RCC 7860 (cell line): ENCODE data around the gene CCL26.
A peak's percentile ranks its signal among the peaks of the same experiment; 100 is the strongest.
"Not testable (repeated sequence)": the region's sequence is repeated elsewhere in the genome, so short reads cannot be mapped to it uniquely, and the experiment has no call there.

Experiments
- DNase-seq: peaks from one replicate; pipeline ENCODE4 v3.0.0-alpha.2; 2015; ENCODE audit warnings: low spot score
- FAIRE-seq: peaks from 2 replicates; lab custom pipeline; 2012; peaks lifted over from hg19 to GRCh38; lab: Jason Lieb, UNC

The CCL26 gene

GRCh38 chr7:75739796-75740672, 32.0 kb downstream of the CCL26 start:
- DNase-seq (no peak), FAIRE-seq (no peak)

- DNase-seq: peak; percentile 98
- FAIRE-seq: no peak
Observed at GRCh38 chr7:75738975-75739795, 32.8 kb downstream of the CCL26 start.

- FAIRE-seq: no peak
- no peak for DNase-seq
Observed at GRCh38 chr7:75738604-75738974, 33.4 kb downstream of the CCL26 start, which contains the start of gene HIP1. TSS of gene HIP1 (minus strand) at chr7:75738941. CDS start at chr7:75738920, 21 bp downstream.

GRCh38 chr7:75737856-75738603, 34.0 kb downstream of the CCL26 start:
- DNase-seq: no peak
- FAIRE-seq: no peak

- DNase-seq: no peak
- no peak for FAIRE-seq
Observed at GRCh38 chr7:75735581-75736350, 36.2 kb downstream of the CCL26 start.

- FAIRE-seq: no peak
- DNase-seq: no peak
Observed at GRCh38 chr7:75734586-75735458, 37.2 kb downstream of the CCL26 start.

GRCh38 chr7:75732764-75733630, 39.0 kb downstream of the CCL26 start:
- FAIRE-seq: peak; percentile 95

GRCh38 chr7:75732016-75732521, 39.9 kb downstream of the CCL26 start:
- FAIRE-seq (no peak), DNase-seq (no peak)

More at GRCh38 chr7:75732764-75733630, 39.0 kb downstream of the CCL26 start:
- peak; percentile 98 for DNase-seq

- no peak for FAIRE-seq
- DNase-seq: no peak
Observed at GRCh38 chr7:75729851-75730274, 42.1 kb downstream of the CCL26 start.

- no peak for FAIRE-seq
- DNase-seq: peak; percentile 56
Observed at GRCh38 chr7:75727881-75728593, 44.0 kb downstream of the CCL26 start.

GRCh38 chr7:75727351-75727750, 44.7 kb downstream of the CCL26 start:
- DNase-seq, FAIRE-seq: not testable (repeated sequence)

- DNase-seq: no peak
Observed at GRCh38 chr7:75725306-75725705, 46.7 kb downstream of the CCL26 start.

GRCh38 chr7:75723444-75723843, 48.6 kb downstream of the CCL26 start:
- DNase-seq (no peak), FAIRE-seq (no peak)

More at GRCh38 chr7:75725306-75725705, 46.7 kb downstream of the CCL26 start:
- no peak for FAIRE-seq

- FAIRE-seq (no peak), DNase-seq (no peak)
Observed at GRCh38 chr7:75722373-75722772, 49.6 kb downstream of the CCL26 start.

- not testable (repeated sequence) for DNase-seq, FAIRE-seq
Observed at GRCh38 chr7:75721922-75722321, 50.1 kb downstream of the CCL26 start.

GRCh38 chr7:75721426-75721825, 50.6 kb downstream of the CCL26 start:
- DNase-seq: no peak
- FAIRE-seq: no peak

- no peak for FAIRE-seq
- no peak for DNase-seq
Observed at GRCh38 chr7:75719626-75720025, 52.4 kb downstream of the CCL26 start.
